H1 (cell line): ENCODE measurements around the gene PTPN3. TPM values are rescaled to one million over a fixed set of nuclear protein-coding genes. Genes with fewer than 3 reads are reported as not detected.

ENCODE experiments used
- CTCF ChIA-PET: fragments of 300-600 bp; sonication (Branson Sonifier 250); formaldehyde crosslinking; loops from one replicate; lab custom pipeline; 2021; ENCODE audit not compliant: partially characterized antibody; lab: Charles Lee
- POLR2A ChIA-PET: fragments of 300-600 bp; sonication (Branson Sonifier 250); formaldehyde crosslinking; loops from one replicate; lab custom pipeline; 2021; ENCODE audit warnings: inconsistent platforms; ENCODE audit not compliant: partially characterized antibody; lab: Charles Lee
- DNase-seq, 2 experiments: peaks; one replicate each; pipeline versions ENCODE4 v3.0.0 to v3.0.0-alpha.2; 2010 to 2022; ENCODE audit warnings: low spot score in 2 of 2, low read depth in 1 of 2, mixed read lengths in 1 of 2
- FAIRE-seq: peaks from 2 replicates; lab custom pipeline; 2011; peaks lifted over from hg19 to GRCh38; lab: Jason Lieb, UNC
- H2AFZ ChIP-seq: 2 replicates; pipeline ENCODE4 v1.8.1; 2012; ENCODE audit warnings: low read length, inconsistent platforms
- H2AK5ac ChIP-seq: 2 replicates; pipeline ENCODE4 v1.6.1; 2013; ENCODE audit warnings: low read depth, low read length
- H2BK120ac ChIP-seq: replicated peaks from 2 replicates; pipeline ENCODE3; 2013; ENCODE audit warnings: low read depth, low read length, inconsistent platforms
- H2BK12ac ChIP-seq: 2 replicates; pipeline ENCODE4 v1.6.1; 2013; ENCODE audit warnings: low read depth, low read length
- H2BK15ac ChIP-seq: 2 replicates; pipeline ENCODE4 v1.6.1; 2013; ENCODE audit warnings: low read length
- H2BK20ac ChIP-seq: 2 replicates; pipeline ENCODE4 v1.6.1; 2013; ENCODE audit warnings: low read length
- H2BK5ac ChIP-seq: 2 replicates; pipeline ENCODE4 v1.6.1; 2013; ENCODE audit warnings: low read depth, low read length
- H3K14ac ChIP-seq: 2 replicates; pipeline ENCODE4 v1.6.1; 2013; ENCODE audit warnings: inconsistent platforms; ENCODE audit not compliant: insufficient read length
- H3K18ac ChIP-seq: 2 replicates; pipeline ENCODE4 v1.6.1; 2013; ENCODE audit warnings: low read length; ENCODE audit errors: extremely low read depth
- H3K23ac ChIP-seq: 2 replicates; pipeline ENCODE4 v1.6.1; 2013; ENCODE audit warnings: inconsistent platforms; ENCODE audit not compliant: insufficient read length
- H3K23me2 ChIP-seq: 2 replicates; pipeline ENCODE4 v1.6.1; 2013; ENCODE audit warnings: low read depth, low read length
- H3K27ac ChIP-seq: 2 replicates; pipeline ENCODE4 v1.6.1; 2011; ENCODE audit warnings: low read depth, low read length, inconsistent platforms
- H3K27me3 ChIP-seq, 4 experiments: replicated peaks in 1 of 4; 1 replicate in 1 of 4; 2 replicates in 3 of 4; pipeline versions ENCODE4 v1.6.1 to v1.8.1; 2011 to 2013; ENCODE audit warnings: low read length in 3 of 4, mild to moderate bottlenecking in 3 of 4, inconsistent platforms in 2 of 4, mixed read lengths in 2 of 4, moderate library complexity in 1 of 4; ENCODE audit not compliant: control insufficient read depth in 3 of 4, insufficient read depth in 3 of 4; ENCODE audit errors: extremely low read depth in 1 of 4
- H3K36me3 ChIP-seq, 4 experiments: 2 replicates each; pipeline versions ENCODE4 v1.6.1 to v1.8.1; 2011 to 2013; ENCODE audit warnings: mild to moderate bottlenecking in 4 of 4, low read length in 3 of 4, moderate library complexity in 2 of 4, control low read depth in 1 of 4, inconsistent platforms in 1 of 4; ENCODE audit not compliant: insufficient read depth in 4 of 4, control insufficient read depth in 2 of 4
- H3K4ac ChIP-seq: replicated peaks from 2 replicates; pipeline ENCODE3; 2013; ENCODE audit warnings: low read length, low read depth, mixed read lengths, inconsistent platforms; ENCODE audit not compliant: insufficient read length
- H3K4me1 ChIP-seq, 4 experiments: replicated peaks in 1 of 4; 1 replicate in 1 of 4; 2 replicates in 3 of 4; pipeline versions ENCODE4 v1.6.1 to v1.8.1; 2011 to 2013; ENCODE audit warnings: low read length in 3 of 4, inconsistent platforms in 2 of 4, mixed read lengths in 1 of 4; ENCODE audit not compliant: insufficient read depth in 4 of 4, control insufficient read depth in 3 of 4
- H3K4me2 ChIP-seq, 2 experiments: 2 replicates each; pipeline versions ENCODE4 v1.6.1 to v1.8.1; 2011 to 2013; ENCODE audit warnings: low read depth in 2 of 2, low read length in 2 of 2, control low read depth in 1 of 2, inconsistent platforms in 1 of 2, mild to moderate bottlenecking in 1 of 2; ENCODE audit not compliant: insufficient read depth in 1 of 2
- H3K4me3 ChIP-seq, 4 experiments: fragments of 200-600, 300-600 bp in 1 of 4; sonication (generic), shearing (Covaris generic), sonication (Bioruptor Twin) in 1 of 4; 2 replicates each; pipeline versions ENCODE4 v1.5.1 to v1.8.1; 2011 to 2016; ENCODE audit warnings: low read length in 4 of 4, low read depth in 3 of 4, control low read depth in 2 of 4, inconsistent platforms in 2 of 4, mild to moderate bottlenecking in 2 of 4, mixed read lengths in 1 of 4, moderate library complexity in 1 of 4; ENCODE audit not compliant: insufficient read depth in 2 of 4; ENCODE audit errors: extremely low read depth in 1 of 4
- H3K56ac ChIP-seq: replicated peaks from 2 replicates; pipeline ENCODE3; 2013; ENCODE audit warnings: low read depth, mild to moderate bottlenecking, mixed read lengths, low read length, inconsistent platforms; ENCODE audit not compliant: insufficient read length
- H3K79me1 ChIP-seq: 2 replicates; pipeline ENCODE4 v1.6.1; 2013; ENCODE audit warnings: low read depth, low read length, control low read depth
- H3K79me2 ChIP-seq, 2 experiments: 2 replicates each; pipeline versions ENCODE4 v1.6.1 to v1.8.1; 2012 to 2013; ENCODE audit warnings: low read length in 2 of 2, mild to moderate bottlenecking in 2 of 2, inconsistent platforms in 1 of 2; ENCODE audit not compliant: insufficient read depth in 2 of 2, control insufficient read depth in 1 of 2
- H3K9ac ChIP-seq, 4 experiments: replicated peaks in 1 of 4; 1 replicate in 1 of 4; 2 replicates in 3 of 4; pipeline versions ENCODE4 v1.6.1 to v1.8.1; 2011 to 2013; ENCODE audit warnings: low read depth in 3 of 4, low read length in 3 of 4, control low read depth in 2 of 4, mild to moderate bottlenecking in 2 of 4, moderate library complexity in 2 of 4, inconsistent platforms in 1 of 4; ENCODE audit errors: extremely low read depth in 1 of 4
- H3K9me3 ChIP-seq, 2 experiments: 2 replicates each; pipeline versions ENCODE4 v1.6.1 to v1.8.1; 2012 to 2013; ENCODE audit warnings: mild to moderate bottlenecking in 2 of 2, moderate library complexity in 2 of 2, control low read depth in 1 of 2, inconsistent platforms in 1 of 2, low read depth in 1 of 2, low read length in 1 of 2, mixed read lengths in 1 of 2; ENCODE audit not compliant: insufficient read depth in 2 of 2
- H4K20me1 ChIP-seq, 2 experiments: replicated peaks in 1 of 2; 2 replicates each; pipeline versions ENCODE3 to v1.8.1; 2011 to 2013; ENCODE audit warnings: inconsistent platforms in 2 of 2, low read length in 2 of 2, mild to moderate bottlenecking in 1 of 2; ENCODE audit not compliant: insufficient read depth in 2 of 2, control insufficient read depth in 1 of 2
- H4K5ac ChIP-seq: 2 replicates; pipeline ENCODE4 v1.6.1; 2013; ENCODE audit warnings: low read length, low read depth, mixed read lengths, inconsistent platforms; ENCODE audit not compliant: insufficient read length
- H4K8ac ChIP-seq: 2 replicates; pipeline ENCODE4 v1.8.0; 2013; ENCODE audit warnings: mild to moderate bottlenecking, moderate library complexity, low read length, inconsistent platforms; ENCODE audit not compliant: insufficient read depth; ENCODE audit errors: extremely low read depth
- H4K91ac ChIP-seq: replicated peaks from 2 replicates; pipeline ENCODE3; 2013; ENCODE audit warnings: low read length, mixed read lengths, inconsistent platforms; ENCODE audit not compliant: insufficient read length
- CHD2 ChIP-seq: IDR thresholded peaks from 2 replicates; pipeline ENCODE4 v1.6.1; 2012; ENCODE audit warnings: low read length, improper control_type of control experiment
- CTCF ChIP-seq, 3 experiments: IDR thresholded peaks; 1 replicate in 2 of 3; 2 replicates in 1 of 3; pipeline versions ENCODE4 v1.5.1 to v1.6.1; 2011; ENCODE audit warnings: low read length in 3 of 3, mild to moderate bottlenecking in 3 of 3, inconsistent platforms in 2 of 3, low read depth in 1 of 3, moderate library complexity in 1 of 3; ENCODE audit not compliant: insufficient read depth in 1 of 3; ENCODE audit errors: control extremely low read depth in 1 of 3
- EGR1 ChIP-seq: IDR thresholded peaks from 2 replicates; pipeline ENCODE4 v1.6.1; 2011; ENCODE audit warnings: low read depth, low read length, borderline replicate concordance
- EP300 ChIP-seq, 2 experiments: IDR thresholded peaks; 1 replicate in 1 of 2; 2 replicates in 1 of 2; pipeline ENCODE4 v1.6.1; 2011 to 2012; ENCODE audit warnings: low read depth in 2 of 2, low read length in 2 of 2, mild to moderate bottlenecking in 2 of 2, borderline replicate concordance in 1 of 2, inconsistent platforms in 1 of 2, moderate library complexity in 1 of 2
- EZH2 ChIP-seq: fragments of 200-600 bp; sonication (generic); IDR thresholded peaks from 2 replicates; pipeline ENCODE4 v1.7.1; 2012; ENCODE audit warnings: low read depth, mild to moderate bottlenecking, moderate library complexity, low read length, inconsistent platforms; ENCODE audit not compliant: severe bottlenecking
- GTF2F1 ChIP-seq: IDR thresholded peaks from 2 replicates; pipeline ENCODE4 v1.6.1; 2012; ENCODE audit warnings: low read depth, low read length, improper control_type of control experiment, borderline replicate concordance
- JUND ChIP-seq: IDR thresholded peaks from 2 replicates; pipeline ENCODE4 v1.6.1; 2011; ENCODE audit warnings: mild to moderate bottlenecking, improper control_type of control experiment, low read length
- NANOG ChIP-seq: IDR thresholded peaks from 2 replicates; pipeline ENCODE4 v1.6.1; 2011; ENCODE audit warnings: low read length, low read depth, mild to moderate bottlenecking, inconsistent platforms; ENCODE audit not compliant: insufficient read depth, poor library complexity, severe bottlenecking
- SIX5 ChIP-seq: IDR thresholded peaks from 2 replicates; pipeline ENCODE4 v1.6.1; 2011; ENCODE audit warnings: mild to moderate bottlenecking, low read depth, low read length
- SRF ChIP-seq: IDR thresholded peaks from 2 replicates; pipeline ENCODE4 v1.6.1; 2011; ENCODE audit warnings: mild to moderate bottlenecking, low read depth, low read length, moderate library complexity
- TCF12 ChIP-seq: IDR thresholded peaks from 2 replicates; pipeline ENCODE4 v1.6.1; 2011; ENCODE audit warnings: low read depth, mild to moderate bottlenecking, low read length
- YY1 ChIP-seq: IDR thresholded peaks from 2 replicates; pipeline ENCODE4 v1.6.1; 2011; ENCODE audit warnings: low read depth, mild to moderate bottlenecking, low read length
- WGBS, 2 experiments: shearing (Covaris generic) in 1 of 2; methylation state at CpG; one replicate each; pipeline versions ENCODE4 v1.1.6 to v1.1.7; 2013 to 2015; ENCODE audit warnings: low lambda C conversion rate in 2 of 2, mixed read lengths in 2 of 2, inconsistent platforms in 1 of 2, low coverage in 1 of 2, missing lambda C conversion rate in 1 of 2; ENCODE audit not compliant: insufficient replicate concordance in 2 of 2, insufficient coverage in 1 of 2, insufficient read length in 1 of 2; ENCODE audit errors: extremely low coverage in 1 of 2, missing lambda C conversion rate in 1 of 2; 5-methylcytosine and 5-hydroxymethylcytosine counted together
- polyA plus RNA-seq, 7 experiments: library from polyadenylated mRNA; depleted of rRNA in 3 of 7; stranded (reverse) in 5 of 7; unstranded in 2 of 7; fragments of >200 nt in 5 of 7; fragments of 200-250 nt in 2 of 7; gene quantifications; 1 replicate in 5 of 7; 2 replicates in 1 of 7; 4 replicates in 1 of 7; pipeline versions ENCODE4 v1.2.1 to v1.2.3, GENCODE V29; 2011 to 2013; ENCODE audit warnings: missing spikeins in 2 of 7, mixed read lengths in 2 of 7
- total RNA-seq: library from RNA; stranded (reverse); fragmentation: NEBNext Ultra II Directional; extraction: Animal tissue kit (Norgen Biotek cat#: 25700); gene quantifications from 2 replicates; pipeline ENCODE4 v1.2.1, GENCODE V29; 2021

PTPN3 gene
- total and polyA plus RNA-seq, 2 of the 8 experiments (the other 6 are each of a cell fraction or from before 2014, with no cell fraction given), result 2.9 to 3.7 TPM

GRCh38 chr9:109387206-109387605 is 110.9 kb downstream of the PTPN3 start:
- DNase-seq, result no peak
- H3K18ac ChIP-seq, result no peak overlapping the region
- no peaks in the 10 kb centered on the region for H3K79me2 ChIP-seq
- ChIA-PET CTCF (interaction anchor here (0.6 to 2.8 kb wide), 7 partner anchors 12 to 142 kb away, joined by 3 to 9 read pairs (median 3); no protein-coding TSS in a partner anchor), POLR2A (no interaction called here)
- 90% methylated on average over 3 of the region's 3 CpGs; no CpG with 5 or more reads in 1 of the 2 experiments for WGBS, 2 experiments
- no peak overlapping the region for H3K4ac ChIP-seq
- H3K23ac ChIP-seq, result no peak overlapping the region
- H3K23me2 ChIP-seq, result no peaks in the 10 kb centered on the region
- H2BK12ac ChIP-seq, result no peak overlapping the region
- no peak overlapping the region for H3K4me3 ChIP-seq
- no peak overlapping the region for H2BK120ac ChIP-seq
- H2BK15ac ChIP-seq, result no peak overlapping the region
- no peaks in the 10 kb centered on the region for H4K20me1 ChIP-seq
- no peak overlapping the region for H2AFZ ChIP-seq
- H3K14ac ChIP-seq, result no peak overlapping the region
- FAIRE-seq, result no peak
- H3K27ac ChIP-seq, result no peak overlapping the region
- H3K79me1 ChIP-seq, result no peaks in the 10 kb centered on the region; the same call in 1 of the 2 replicates
- H4K5ac ChIP-seq, result no peak overlapping the region
- no peak overlapping the region for H3K9ac ChIP-seq
- H3K4me2 ChIP-seq, result no peak overlapping the region
- no peaks in the 10 kb centered on the region for H3K9me3 ChIP-seq
- H3K27me3 ChIP-seq, result no peaks in the 10 kb centered on the region
- H2AK5ac ChIP-seq, result no peak overlapping the region
- no peak overlapping the region for H2BK20ac ChIP-seq
- no peak overlapping the region for H3K56ac ChIP-seq
- H4K8ac ChIP-seq, result no peak overlapping the region; the same call in 1 of the 2 replicates
- H3K36me3 ChIP-seq, result peaks cover 0 to 2% (median 0%) of the 10 kb centered on the region in 4 experiments; a peak in 1 of 8 replicates
- no peak overlapping the region for H4K91ac ChIP-seq
- H2BK5ac ChIP-seq, result no peak overlapping the region
- no peaks in the 10 kb centered on the region for H3K4me1 ChIP-seq
- no peak for TF ChIP-seq NANOG
- TF ChIP-seq EP300 (IDR thresholded peaks at IDR 0.05; ENCODE audit: borderline replicate concordance in 1 of 2, low read depth in 2 of 2, low read length in 2 of 2), result no peak
- TF ChIP-seq TCF12, result no peak
- TF ChIP-seq CHD2, result no peak
- no peak for TF ChIP-seq CTCF (IDR thresholded peaks at IDR 0.05; ENCODE audit: control extremely low read depth in 1 of 3, insufficient read depth in 1 of 3, low read depth in 1 of 3, low read length in 3 of 3)
- TF ChIP-seq SRF, result no peak
- TF ChIP-seq SIX5, result no peak
- no peak for TF ChIP-seq EZH2
- TF ChIP-seq YY1, result no peak
- TF ChIP-seq GTF2F1, result no peak
- no peak for TF ChIP-seq EGR1
- no peak for TF ChIP-seq JUND
